PC-9 (cell line): ENCODE measurements around the gene KPNA6.
"Not testable (repeated sequence)": the region's sequence is repeated elsewhere in the genome, so short reads cannot be mapped to it uniquely, and the experiment has no call there.

Experiments used
- EZH2 ChIP-seq: fragments of 200-600 bp; sonication (generic); IDR thresholded peaks from 2 replicates; pipeline ENCODE4 v1.8.0; 2017; ENCODE audit warnings: antibody characterized with exemption, low read depth
- TF ChIP-seq, protein P1 (sequence below): fragments of 200-600 bp; sonication (generic); conservative IDR thresholded peaks from 2 replicates; pipeline ENCODE4 v1.6.1; 2017; ENCODE audit warnings: mixed run types, antibody characterized with exemption, mild to moderate bottlenecking, moderate library complexity

- TF ChIP-seq, protein P1, sequence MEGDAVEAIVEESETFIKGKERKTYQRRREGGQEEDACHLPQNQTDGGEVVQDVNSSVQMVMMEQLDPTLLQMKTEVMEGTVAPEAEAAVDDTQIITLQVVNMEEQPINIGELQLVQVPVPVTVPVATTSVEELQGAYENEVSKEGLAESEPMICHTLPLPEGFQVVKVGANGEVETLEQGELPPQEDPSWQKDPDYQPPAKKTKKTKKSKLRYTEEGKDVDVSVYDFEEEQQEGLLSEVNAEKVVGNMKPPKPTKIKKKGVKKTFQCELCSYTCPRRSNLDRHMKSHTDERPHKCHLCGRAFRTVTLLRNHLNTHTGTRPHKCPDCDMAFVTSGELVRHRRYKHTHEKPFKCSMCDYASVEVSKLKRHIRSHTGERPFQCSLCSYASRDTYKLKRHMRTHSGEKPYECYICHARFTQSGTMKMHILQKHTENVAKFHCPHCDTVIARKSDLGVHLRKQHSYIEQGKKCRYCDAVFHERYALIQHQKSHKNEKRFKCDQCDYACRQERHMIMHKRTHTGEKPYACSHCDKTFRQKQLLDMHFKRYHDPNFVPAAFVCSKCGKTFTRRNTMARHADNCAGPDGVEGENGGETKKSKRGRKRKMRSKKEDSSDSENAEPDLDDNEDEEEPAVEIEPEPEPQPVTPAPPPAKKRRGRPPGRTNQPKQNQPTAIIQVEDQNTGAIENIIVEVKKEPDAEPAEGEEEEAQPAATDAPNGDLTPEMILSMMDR, result not testable (repeated sequence)
- TF ChIP-seq EZH2, result not testable (repeated sequence)
Measured at GRCh38 chr1:32113436-32113835, 5.6 kb downstream of the KPNA6 start.
